Measurements from ENCODE around the gene MCC.

MCC gene

GRCh38 chr5:113373426-113373825 lies 114.8 kb downstream of the MCC start:
- TF ChIP-seq, protein P1, sequence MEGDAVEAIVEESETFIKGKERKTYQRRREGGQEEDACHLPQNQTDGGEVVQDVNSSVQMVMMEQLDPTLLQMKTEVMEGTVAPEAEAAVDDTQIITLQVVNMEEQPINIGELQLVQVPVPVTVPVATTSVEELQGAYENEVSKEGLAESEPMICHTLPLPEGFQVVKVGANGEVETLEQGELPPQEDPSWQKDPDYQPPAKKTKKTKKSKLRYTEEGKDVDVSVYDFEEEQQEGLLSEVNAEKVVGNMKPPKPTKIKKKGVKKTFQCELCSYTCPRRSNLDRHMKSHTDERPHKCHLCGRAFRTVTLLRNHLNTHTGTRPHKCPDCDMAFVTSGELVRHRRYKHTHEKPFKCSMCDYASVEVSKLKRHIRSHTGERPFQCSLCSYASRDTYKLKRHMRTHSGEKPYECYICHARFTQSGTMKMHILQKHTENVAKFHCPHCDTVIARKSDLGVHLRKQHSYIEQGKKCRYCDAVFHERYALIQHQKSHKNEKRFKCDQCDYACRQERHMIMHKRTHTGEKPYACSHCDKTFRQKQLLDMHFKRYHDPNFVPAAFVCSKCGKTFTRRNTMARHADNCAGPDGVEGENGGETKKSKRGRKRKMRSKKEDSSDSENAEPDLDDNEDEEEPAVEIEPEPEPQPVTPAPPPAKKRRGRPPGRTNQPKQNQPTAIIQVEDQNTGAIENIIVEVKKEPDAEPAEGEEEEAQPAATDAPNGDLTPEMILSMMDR (conservative IDR thresholded peaks at IDR 0.05; ENCODE audit: control insufficient read depth, insufficient read depth, low read depth, low read length), result no peak
- no peak for DNase-seq (ENCODE audit: low read depth)
- H3K4me3 ChIP-seq (ENCODE audit: control insufficient read depth, low read depth, low read length), result no peak overlapping the region

DNA sequence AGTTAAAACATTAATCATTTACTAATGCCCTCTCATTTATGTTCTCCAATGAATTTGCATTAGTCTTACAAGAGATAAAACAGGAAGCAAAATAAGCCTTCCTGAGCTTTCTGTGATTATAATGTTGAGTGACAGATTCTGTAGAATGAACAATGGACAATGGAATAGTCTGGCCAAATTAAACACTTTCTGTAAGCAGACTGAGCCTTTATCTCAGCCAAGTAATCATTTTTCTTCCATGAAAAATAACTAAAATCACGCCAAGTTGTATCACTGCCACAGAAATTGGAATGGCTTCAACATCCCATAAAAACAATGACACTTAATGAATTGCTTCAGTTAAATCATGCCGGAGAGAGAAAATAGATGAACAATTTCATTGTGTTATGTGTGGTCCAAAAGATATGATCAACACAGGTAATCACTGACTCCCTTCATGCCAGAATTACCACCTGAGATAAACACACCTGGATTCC lies 116.5 kb downstream of the MCC start:
- DNase-seq (ENCODE audit: low read depth), result no peak
- TF ChIP-seq, protein P1 (conservative IDR thresholded peaks at IDR 0.05; ENCODE audit: control insufficient read depth, insufficient read depth, low read depth, low read length), result no peak
- H3K4me3 ChIP-seq (ENCODE audit: control insufficient read depth, low read depth, low read length), result no peak overlapping the region

- H3K4me3 ChIP-seq (ENCODE audit: control insufficient read depth, low read depth, low read length), result no peak overlapping the region
- TF ChIP-seq, protein P1 (conservative IDR thresholded peaks at IDR 0.05; ENCODE audit: control insufficient read depth, insufficient read depth, low read depth, low read length), result no peak
- DNase-seq (ENCODE audit: low read depth), result no peak
Observed at GRCh38 chr5:113367586-113367985, 120.7 kb downstream of the MCC start.

- DNase-seq (ENCODE audit: low read depth), result no peak
- no peak overlapping the region for H3K4me3 ChIP-seq (ENCODE audit: control insufficient read depth, low read depth, low read length)
- TF ChIP-seq, protein P1 (conservative IDR thresholded peaks at IDR 0.05; ENCODE audit: control insufficient read depth, insufficient read depth, low read depth, low read length), result no peak
Observed at GRCh38 chr5:113364466-113364865, 123.8 kb downstream of the MCC start.

DNA sequence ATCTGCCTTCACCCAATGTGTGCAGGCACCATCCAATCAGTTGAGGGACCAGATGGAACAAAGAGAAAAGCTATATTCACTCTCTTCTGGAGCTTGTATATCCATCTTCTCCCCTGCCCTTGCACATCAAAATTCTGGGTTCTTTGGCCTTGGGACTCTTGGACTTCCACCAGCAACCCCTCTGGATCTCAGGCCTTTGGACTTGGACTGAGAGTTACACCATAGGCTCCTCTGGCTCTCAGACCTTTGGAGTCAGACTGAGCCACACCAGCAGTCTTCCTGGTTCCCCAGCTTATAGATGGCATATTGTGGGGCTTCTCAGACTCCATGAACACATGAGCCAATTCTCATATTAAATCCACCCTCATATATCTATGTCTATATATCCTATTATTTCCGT lies 126.6 kb downstream of the MCC start:
- no peak overlapping the region for H3K4me3 ChIP-seq (ENCODE audit: control insufficient read depth, low read depth, low read length)
- TF ChIP-seq, protein P1 (conservative IDR thresholded peaks at IDR 0.05; ENCODE audit: control insufficient read depth, insufficient read depth, low read depth, low read length), result no peak
- DNase-seq (ENCODE audit: low read depth), result no peak

- TF ChIP-seq, protein P1 (conservative IDR thresholded peaks at IDR 0.05; ENCODE audit: control insufficient read depth, insufficient read depth, low read depth, low read length), result no peak
- no peak overlapping the region for H3K4me3 ChIP-seq (ENCODE audit: control insufficient read depth, low read depth, low read length)
- no peak for DNase-seq (ENCODE audit: low read depth)
Observed at GRCh38 chr5:113359419-113359818, 128.8 kb downstream of the MCC start.

GRCh38 chr5:113358696-113359095 lies 129.6 kb downstream of the MCC start:
- DNase-seq (ENCODE audit: low read depth), result no peak
- no peak overlapping the region for H3K4me3 ChIP-seq (ENCODE audit: control insufficient read depth, low read depth, low read length)
- TF ChIP-seq, protein P1 (conservative IDR thresholded peaks at IDR 0.05; ENCODE audit: control insufficient read depth, insufficient read depth, low read depth, low read length), result no peak
